ENCODE results near the gene CISH.
A peak's percentile ranks its signal among the peaks of the same experiment; 100 is the strongest.

CISH gene

DNA sequence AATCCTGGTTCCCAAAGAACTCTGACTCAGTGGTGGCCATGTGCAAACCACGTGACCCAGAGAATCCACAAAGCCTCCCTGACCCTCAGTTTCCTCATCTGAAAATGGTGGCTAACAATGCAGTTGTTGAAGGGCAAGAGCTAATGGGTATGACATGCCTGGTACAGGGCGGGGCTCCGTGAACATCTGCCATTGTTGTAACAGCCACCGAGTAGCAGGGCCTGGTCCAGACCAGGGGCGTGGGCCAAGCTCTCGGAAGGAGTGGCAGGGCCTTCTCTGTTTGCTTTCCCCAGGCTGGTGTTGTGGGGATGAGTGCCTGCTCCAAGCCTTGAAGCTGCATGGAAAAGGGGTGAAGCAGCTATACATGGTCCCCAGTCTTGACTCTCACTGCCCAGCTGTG, 18.8 kb upstream of the CISH start:
- no peaks in the 10 kb centered on the region for H3K9me3 Mint-ChIP-seq

DNA sequence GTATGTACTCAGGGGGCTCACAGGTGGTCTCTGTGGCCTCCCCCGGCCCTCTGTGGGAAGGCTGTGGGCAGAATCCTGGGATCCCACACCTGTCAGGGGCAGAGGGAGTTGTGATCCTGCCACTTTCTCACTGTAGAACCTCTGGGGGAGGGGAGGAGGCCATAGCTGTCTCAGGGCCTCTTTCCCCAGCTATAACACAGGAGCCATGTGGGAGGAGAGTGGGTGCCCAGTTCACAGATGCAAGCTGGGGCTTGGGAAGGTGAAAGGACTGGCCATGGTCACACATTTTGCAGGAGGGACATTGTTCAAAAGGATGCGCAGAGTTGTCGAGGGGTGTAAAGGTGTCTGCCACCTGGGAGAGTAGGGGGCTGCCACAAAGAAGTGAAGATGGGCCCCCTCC, 17.0 kb upstream of the CISH start:
- H3K9me3 Mint-ChIP-seq = no peaks in the 10 kb centered on the region
- ATAC-seq (replicated peaks; ENCODE audit: extremely low read depth, poor library complexity, severe bottlenecking) (no peak), DNase-seq (ENCODE audit: low spot score in 2 of 2) (no peak)
- H3K4me3 Mint-ChIP-seq = no peak overlapping the region
- no peaks in the 10 kb centered on the region for H3K27me3 Mint-ChIP-seq
- peaks cover 83% of the 10 kb centered on the region for H3K4me1 Mint-ChIP-seq
- H3K27ac Mint-ChIP-seq (ENCODE audit: low read depth) = peak overlapping the region; percentile 13
- peaks cover 9% of the 10 kb centered on the region for H3K36me3 Mint-ChIP-seq (ENCODE audit: insufficient read depth)

More for the DNA sequence above, 18.8 kb upstream of the CISH start:
- no peaks in the 10 kb centered on the region for H3K27me3 Mint-ChIP-seq
- peaks cover 2% of the 10 kb centered on the region for H3K36me3 Mint-ChIP-seq (ENCODE audit: insufficient read depth)
- peaks cover 73% of the 10 kb centered on the region for H3K4me1 Mint-ChIP-seq
- ATAC-seq (replicated peaks; ENCODE audit: extremely low read depth, poor library complexity, severe bottlenecking) (no peak), DNase-seq (ENCODE audit: low spot score in 2 of 2) (no peak)
- no peak overlapping the region for H3K4me3 Mint-ChIP-seq
- peak overlapping the region; percentile 32 for H3K27ac Mint-ChIP-seq (ENCODE audit: low read depth)

DNA sequence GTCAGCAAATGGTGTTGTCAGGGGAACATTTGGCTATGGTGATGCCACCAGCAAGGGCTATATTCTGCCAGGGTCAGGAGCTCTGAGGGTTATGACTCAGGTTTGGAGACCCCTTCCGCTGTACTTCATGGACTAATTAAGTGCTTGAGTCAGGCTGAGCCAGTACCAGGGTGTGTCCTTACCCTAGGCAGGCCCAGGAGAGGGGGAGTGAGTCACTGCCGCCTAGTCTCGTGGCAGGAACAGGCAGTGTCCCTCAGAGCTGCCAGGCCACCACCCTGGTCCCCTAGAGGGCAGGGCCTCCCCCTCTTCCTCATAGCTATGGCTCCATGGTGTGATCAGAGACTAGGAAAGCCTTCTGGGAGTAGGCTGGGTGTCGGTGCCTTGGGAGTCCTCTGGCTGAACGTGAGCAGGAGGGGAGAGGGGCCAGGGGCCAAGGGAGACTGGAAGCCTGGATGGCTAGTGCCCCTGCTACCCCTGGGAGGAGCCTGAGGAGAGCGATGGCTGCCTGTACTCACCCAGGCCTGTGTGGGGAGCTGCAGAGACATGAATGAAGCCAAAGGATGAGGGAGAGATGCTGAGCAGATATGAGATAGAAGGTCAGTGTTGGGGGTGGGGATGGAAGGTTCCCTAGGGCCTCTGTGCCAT, 16.0 kb upstream of the CISH start:
- peaks cover 83% of the 10 kb centered on the region for H3K4me1 Mint-ChIP-seq
- no peaks in the 10 kb centered on the region for H3K9me3 Mint-ChIP-seq
- no peak overlapping the region for H3K4me3 Mint-ChIP-seq
- H3K36me3 Mint-ChIP-seq (ENCODE audit: insufficient read depth) = peaks cover 9% of the 10 kb centered on the region
- H3K27me3 Mint-ChIP-seq = no peaks in the 10 kb centered on the region
- ATAC-seq (replicated peaks; ENCODE audit: extremely low read depth, poor library complexity, severe bottlenecking) (no peak), DNase-seq (ENCODE audit: low spot score in 2 of 2) (no peak)
- peak overlapping the region; percentile 82 for H3K27ac Mint-ChIP-seq (ENCODE audit: low read depth)

DNA sequence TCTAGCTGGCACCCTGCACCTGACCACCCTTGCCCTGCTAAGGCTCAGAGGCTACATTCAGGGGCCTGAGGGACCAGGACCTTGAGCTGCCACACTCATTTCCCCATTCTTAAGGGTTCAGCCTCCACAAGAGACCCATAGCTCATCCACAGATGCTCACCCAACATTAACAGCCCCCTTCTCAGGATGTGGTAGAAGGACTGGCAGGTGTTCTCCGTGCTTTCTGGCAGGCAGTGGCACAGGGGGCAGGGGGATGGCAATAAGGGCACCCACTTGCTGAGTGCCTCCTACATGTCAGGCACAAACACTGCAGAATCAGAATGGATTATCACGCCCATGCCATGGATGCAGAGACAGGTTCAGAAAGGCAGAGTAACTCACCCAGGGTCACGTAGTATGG, 14.8 kb upstream of the CISH start:
- no peaks in the 10 kb centered on the region for H3K27me3 Mint-ChIP-seq
- peak overlapping the region; percentile 72 for H3K27ac Mint-ChIP-seq (ENCODE audit: low read depth)
- peaks cover 77% of the 10 kb centered on the region for H3K4me1 Mint-ChIP-seq
- no peak overlapping the region for H3K4me3 Mint-ChIP-seq
- no peak for DNase-seq (ENCODE audit: low spot score in 2 of 2)
- ATAC-seq (replicated peaks; ENCODE audit: extremely low read depth, poor library complexity, severe bottlenecking) = no peak
- H3K9me3 Mint-ChIP-seq = no peaks in the 10 kb centered on the region
- peaks cover 15% of the 10 kb centered on the region for H3K36me3 Mint-ChIP-seq (ENCODE audit: insufficient read depth)

DNA sequence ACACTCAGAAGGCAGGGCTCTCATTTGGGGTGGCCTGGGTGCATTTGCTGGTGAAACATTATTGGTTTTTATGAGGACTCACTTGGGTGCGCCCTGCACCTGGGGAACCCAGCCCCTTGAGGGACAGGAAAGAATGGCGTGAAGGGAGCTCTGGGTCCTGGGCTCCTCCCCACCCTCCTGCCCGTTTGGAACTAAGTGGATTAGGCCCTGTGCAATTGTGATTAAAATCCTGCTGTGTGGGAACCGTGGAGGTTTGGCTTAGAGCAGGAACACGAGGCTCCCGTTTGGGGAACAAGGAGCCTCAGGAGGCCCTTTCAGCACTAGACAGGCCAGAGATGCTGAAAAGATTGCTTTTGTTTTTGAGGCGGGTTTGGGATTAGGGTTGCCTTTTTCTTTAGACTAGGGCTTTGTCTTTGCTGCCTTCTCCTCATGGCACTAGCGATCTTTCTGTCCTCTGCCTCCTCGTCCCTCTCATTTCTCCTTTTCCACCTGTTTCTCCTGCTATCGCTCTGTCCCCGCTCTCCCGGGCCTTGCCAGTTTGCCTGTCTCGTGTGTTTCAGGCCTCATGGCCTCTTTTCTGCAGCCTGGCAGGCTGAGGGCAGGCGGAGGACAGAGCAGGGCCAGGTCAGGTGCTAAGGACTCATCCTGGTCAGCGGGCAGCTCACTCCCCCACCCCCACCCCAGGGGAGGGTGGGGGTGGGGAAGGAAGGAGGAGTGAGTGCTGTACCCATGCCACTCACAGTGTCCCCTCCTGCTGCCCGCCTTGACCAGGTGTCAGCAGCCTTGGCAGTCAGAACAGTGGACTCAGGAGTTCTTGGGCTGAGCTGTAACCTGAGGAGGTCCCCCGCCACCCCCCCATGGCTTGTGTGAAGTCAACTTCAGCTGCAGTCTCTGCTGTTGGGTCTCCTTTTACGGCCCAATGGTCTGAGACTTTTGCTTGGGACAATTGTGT, 13.9 kb upstream of the CISH start:
- peaks cover 74% of the 10 kb centered on the region for H3K4me1 Mint-ChIP-seq
- no peaks in the 10 kb centered on the region for H3K27me3 Mint-ChIP-seq
- H3K36me3 Mint-ChIP-seq (ENCODE audit: insufficient read depth) = peaks cover 16% of the 10 kb centered on the region
- DNase-seq (ENCODE audit: low spot score in 2 of 2) (no peak), ATAC-seq (replicated peaks; ENCODE audit: extremely low read depth, poor library complexity, severe bottlenecking) (no peak)
- no peak overlapping the region for H3K27ac Mint-ChIP-seq (ENCODE audit: low read depth)
- no peaks in the 10 kb centered on the region for H3K9me3 Mint-ChIP-seq
- H3K4me3 Mint-ChIP-seq = no peak overlapping the region

DNA sequence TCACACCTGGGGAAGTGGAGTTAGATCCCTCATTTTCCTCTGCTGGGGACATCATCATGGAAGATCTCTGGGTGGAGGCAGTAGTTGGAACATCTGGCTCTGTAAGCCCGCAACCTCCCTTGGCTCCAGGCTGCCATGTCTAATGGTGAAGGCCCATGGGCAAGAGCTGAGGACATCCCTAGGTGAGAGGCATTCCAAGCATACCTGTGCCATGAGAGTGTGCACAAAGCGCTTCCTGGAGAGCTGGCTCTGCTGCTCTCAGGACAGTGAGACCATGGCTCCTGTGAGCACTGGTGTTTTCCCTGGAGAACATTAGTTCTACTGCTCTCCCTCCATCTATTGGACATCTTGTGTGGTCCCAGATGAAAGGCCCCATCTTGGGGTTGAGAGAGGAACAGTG, 13.1 kb upstream of the CISH start:
- no peaks in the 10 kb centered on the region for H3K27me3 Mint-ChIP-seq
- H3K4me3 Mint-ChIP-seq = peak overlapping the region; percentile 60
- no peak for DNase-seq (ENCODE audit: low spot score in 2 of 2)
- H3K4me1 Mint-ChIP-seq = peaks cover 74% of the 10 kb centered on the region
- H3K27ac Mint-ChIP-seq (ENCODE audit: low read depth) = peak overlapping the region; percentile 91
- no peaks in the 10 kb centered on the region for H3K9me3 Mint-ChIP-seq
- H3K36me3 Mint-ChIP-seq (ENCODE audit: insufficient read depth) = peaks cover 16% of the 10 kb centered on the region
- no peak for ATAC-seq (replicated peaks; ENCODE audit: extremely low read depth, poor library complexity, severe bottlenecking)

DNA sequence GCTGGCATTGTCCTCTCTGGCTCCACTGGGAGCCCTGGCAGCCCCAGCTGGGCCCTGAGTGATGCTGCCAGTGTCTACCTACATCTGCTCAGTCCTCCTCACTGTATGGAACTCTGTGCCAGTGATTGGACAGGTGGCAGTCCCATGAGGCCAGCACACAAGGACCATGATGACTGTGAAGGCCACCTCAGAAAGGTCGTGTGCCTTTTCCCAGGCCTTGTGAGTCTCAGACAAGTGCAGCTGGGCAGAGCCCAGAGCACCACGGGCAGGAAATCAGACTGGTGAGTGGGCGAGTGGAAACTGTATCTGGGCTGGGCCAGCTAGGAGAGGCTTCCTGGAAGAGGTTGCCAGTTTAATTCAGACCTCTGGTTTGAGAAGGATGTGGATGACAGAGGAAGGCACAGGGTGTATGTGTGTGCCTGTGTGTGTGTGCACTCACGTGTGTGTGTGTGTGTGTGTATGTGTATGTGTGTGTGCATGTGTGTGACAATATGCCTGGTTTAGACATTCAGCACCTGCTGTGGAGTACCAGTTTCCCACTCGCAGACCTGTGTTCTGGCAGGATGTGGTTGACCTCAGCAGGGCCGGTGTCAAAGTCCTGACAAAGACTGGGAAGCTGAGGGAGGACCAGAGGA, 12.4 kb upstream of the CISH start:
- Mint-ChIP-seq H3K36me3 (ENCODE audit: insufficient read depth) (peaks cover 16% of the 10 kb centered on the region), H3K4me1 (peaks cover 74% of the 10 kb centered on the region), H3K9me3 (no peaks in the 10 kb centered on the region), H3K27me3 (no peaks in the 10 kb centered on the region), H3K4me3 (peak overlapping the region; percentile 60), H3K27ac (ENCODE audit: low read depth) (peak overlapping the region; percentile 91)
- DNase-seq (ENCODE audit: low spot score in 2 of 2) = no peak
- peak; percentile 60 for ATAC-seq (replicated peaks; ENCODE audit: extremely low read depth, poor library complexity, severe bottlenecking)

DNA sequence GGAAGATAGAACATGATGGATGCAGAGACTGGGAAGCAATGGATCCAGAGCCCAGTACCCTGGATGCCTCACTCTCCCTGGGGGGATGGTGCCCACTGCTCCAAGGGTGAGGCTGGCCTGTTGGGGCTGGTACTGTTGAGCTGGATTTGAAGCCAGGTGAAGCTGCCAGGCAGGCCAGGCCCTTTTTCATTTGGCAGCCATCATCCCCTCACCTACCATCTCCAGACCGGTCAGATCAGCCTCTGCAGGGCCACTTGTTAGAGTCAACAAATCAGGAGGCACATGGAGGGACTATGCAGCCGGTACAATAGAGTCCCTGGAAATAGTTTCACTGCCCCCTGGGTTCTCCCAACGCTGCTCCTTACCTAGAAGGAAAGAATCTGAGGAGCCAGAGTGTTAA, 11.3 kb upstream of the CISH start:
- Mint-ChIP-seq H3K9me3 (no peaks in the 10 kb centered on the region), H3K4me3 (peak overlapping the region; percentile 20), H3K36me3 (ENCODE audit: insufficient read depth) (peaks cover 14% of the 10 kb centered on the region), H3K27ac (ENCODE audit: low read depth) (no peak overlapping the region), H3K27me3 (no peaks in the 10 kb centered on the region), H3K4me1 (peaks cover 74% of the 10 kb centered on the region)
- DNase-seq (ENCODE audit: low spot score in 2 of 2) (no peak), ATAC-seq (replicated peaks; ENCODE audit: extremely low read depth, poor library complexity, severe bottlenecking) (no peak)

DNA sequence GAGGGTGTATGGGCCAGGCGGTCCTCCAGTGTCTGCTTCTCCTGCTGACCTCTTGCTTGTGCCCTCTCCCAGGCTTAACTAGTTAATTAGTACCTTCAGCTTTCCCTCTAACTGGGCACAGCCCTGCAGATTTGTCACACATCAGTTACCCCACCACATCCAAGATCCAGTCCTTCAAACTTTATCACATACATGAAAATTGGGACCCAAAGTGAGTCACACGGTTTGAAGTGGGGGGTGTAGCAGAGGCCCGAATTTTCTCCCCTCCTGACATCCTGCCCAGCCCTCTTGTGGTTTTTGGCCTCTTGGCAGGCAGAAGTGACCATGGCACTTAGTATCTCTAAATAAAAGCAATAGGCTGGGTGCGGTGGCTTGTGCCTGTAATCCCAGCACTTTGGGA, 9.2 kb upstream of the CISH start:
- no peak for ATAC-seq (replicated peaks; ENCODE audit: extremely low read depth, poor library complexity, severe bottlenecking)
- DNase-seq (ENCODE audit: low spot score in 2 of 2) = no peak
- Mint-ChIP-seq H3K4me1 (peaks cover 76% of the 10 kb centered on the region), H3K9me3 (no peaks in the 10 kb centered on the region), H3K4me3 (peak overlapping the region; percentile 92), H3K27me3 (no peaks in the 10 kb centered on the region), H3K27ac (ENCODE audit: low read depth) (peak overlapping the region; percentile 68), H3K36me3 (ENCODE audit: insufficient read depth) (peaks cover 22% of the 10 kb centered on the region)

DNA sequence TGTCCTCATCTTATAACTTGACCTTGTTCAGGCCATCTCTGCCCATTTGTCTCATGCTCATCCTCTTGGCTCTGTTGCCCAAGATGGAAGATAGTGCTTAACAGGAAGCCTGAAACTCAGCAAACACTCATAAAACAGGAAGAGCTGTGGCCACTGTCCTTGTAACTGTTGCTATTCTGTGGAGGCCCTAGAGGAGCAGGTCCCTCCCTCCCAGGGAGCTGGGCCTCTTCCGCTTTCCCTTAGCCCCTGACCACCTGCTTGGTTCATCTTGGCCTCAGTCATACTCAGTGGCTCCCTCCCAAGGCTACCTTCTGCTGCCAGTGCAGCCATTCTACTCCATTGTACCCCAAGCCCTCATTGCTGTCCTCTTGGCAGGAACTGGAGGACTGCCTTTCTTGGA, 8.8 kb upstream of the CISH start:
- peak overlapping the region; percentile 92 for H3K4me3 Mint-ChIP-seq
- H3K27ac Mint-ChIP-seq (ENCODE audit: low read depth) = peak overlapping the region; percentile 68
- no peak for ATAC-seq (replicated peaks; ENCODE audit: extremely low read depth, poor library complexity, severe bottlenecking)
- H3K4me1 Mint-ChIP-seq = peaks cover 77% of the 10 kb centered on the region
- no peak for DNase-seq (ENCODE audit: low spot score in 2 of 2)
- H3K36me3 Mint-ChIP-seq (ENCODE audit: insufficient read depth) = peaks cover 22% of the 10 kb centered on the region
- H3K27me3 Mint-ChIP-seq = no peaks in the 10 kb centered on the region
- no peaks in the 10 kb centered on the region for H3K9me3 Mint-ChIP-seq

DNA sequence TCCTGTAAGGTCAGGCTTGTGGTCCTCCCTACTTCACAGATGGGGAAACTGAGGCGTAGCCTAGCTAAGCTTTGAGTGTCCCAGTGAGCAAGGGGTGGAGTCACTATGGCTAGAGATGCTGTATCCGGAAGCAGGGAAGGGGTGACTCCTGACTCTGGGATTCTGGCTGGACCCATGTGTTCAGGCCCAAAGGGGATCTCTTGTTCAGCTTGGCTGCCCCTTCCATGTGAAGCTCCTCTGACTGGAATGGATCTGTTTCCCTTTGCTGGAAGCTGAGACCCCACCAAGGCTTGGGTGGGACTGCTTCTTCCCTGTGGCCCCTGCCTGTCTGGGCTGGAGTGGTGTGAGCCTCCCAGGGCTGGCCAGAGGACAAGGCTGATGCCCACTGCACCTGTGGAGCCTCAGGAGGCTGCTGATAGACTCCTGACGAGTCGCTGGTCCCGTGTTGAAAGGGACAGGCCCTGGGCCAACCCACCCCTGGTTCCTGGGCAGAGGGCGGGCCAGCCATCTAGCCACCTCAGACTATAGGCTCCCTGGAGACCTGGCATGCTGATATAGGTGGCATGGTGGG, 6.4 kb upstream of the CISH start:
- DNase-seq (ENCODE audit: low spot score in 2 of 2) (no peak), ATAC-seq (replicated peaks; ENCODE audit: extremely low read depth, poor library complexity, severe bottlenecking) (no peak)
- Mint-ChIP-seq H3K36me3 (ENCODE audit: insufficient read depth) (peaks cover 17% of the 10 kb centered on the region), H3K4me1 (peaks cover 63% of the 10 kb centered on the region), H3K4me3 (peak overlapping the region; percentile 92), H3K27me3 (no peaks in the 10 kb centered on the region), H3K9me3 (no peaks in the 10 kb centered on the region), H3K27ac (ENCODE audit: low read depth) (peak overlapping the region; percentile 86)

DNA sequence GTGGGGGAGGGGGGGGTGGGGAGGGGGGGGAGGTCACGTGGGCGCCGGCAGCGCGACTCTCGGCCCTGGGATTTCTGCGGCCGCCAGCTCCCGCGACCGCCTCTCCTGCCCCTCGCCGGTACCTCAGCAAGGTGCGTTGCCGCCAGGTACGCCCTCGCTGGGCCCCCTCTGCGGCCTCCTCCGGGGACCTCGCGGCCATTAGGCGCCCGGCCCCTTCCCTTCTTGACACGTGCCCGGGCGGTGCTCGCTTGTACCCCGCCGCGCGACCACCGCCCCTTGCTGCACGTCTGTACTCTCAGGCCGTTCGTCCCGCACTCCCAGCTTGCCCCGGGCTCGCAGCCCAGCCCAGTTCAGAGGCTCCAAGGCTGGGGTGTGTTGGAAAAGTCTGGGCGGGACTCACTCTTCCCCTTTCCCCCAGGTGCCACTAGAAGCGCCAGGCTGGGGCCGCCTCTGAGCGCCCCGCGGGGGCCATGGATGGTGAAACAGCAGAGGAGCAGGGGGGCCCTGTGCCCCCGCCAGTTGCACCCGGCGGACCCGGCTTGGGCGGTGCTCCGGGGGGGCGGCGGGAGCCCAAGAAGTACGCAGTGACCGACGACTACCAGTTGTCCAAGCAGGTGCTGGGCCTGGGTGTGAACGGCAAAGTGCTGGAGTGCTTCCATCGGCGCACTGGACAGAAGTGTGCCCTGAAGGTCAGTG, 5.7 kb upstream of the CISH start, which contains the start of gene MAPKAPK3:
MAPKAPK3 (plus strand) TSS at position 56 of the 696 bp plus-strand sequence; CDS start at position 471, 415 bp downstream.
- ATAC-seq (replicated peaks; ENCODE audit: extremely low read depth, poor library complexity, severe bottlenecking) = peak; percentile 6
- H3K36me3 Mint-ChIP-seq (ENCODE audit: insufficient read depth) = peaks cover 17% of the 10 kb centered on the region

More for the DNA sequence above, 5.7 kb upstream of the CISH start, which contains the start of gene MAPKAPK3:
- peak in 1 of 2 donors; percentile 28 for DNase-seq (ENCODE audit: low spot score in 2 of 2)
- Mint-ChIP-seq H3K9me3 (no peaks in the 10 kb centered on the region), H3K4me3 (peak within 1 kb of the TSS; percentile 92), H3K4me1 (peaks cover 63% of the 10 kb centered on the region), H3K27ac (ENCODE audit: low read depth) (peak within 1 kb of the TSS; percentile 86), H3K27me3 (no peaks in the 10 kb centered on the region)

All from central memory CD8-positive, alpha-beta T cell (primary cell).